Skin epidermis (tissue), 12 donors: ENCODE measurements around the gene GRAMD2A.

Source experiments
- H3K27ac ChIP-seq, 21 experiments: fragments of 200-600 bp; sonication (generic) in 11 of 21; one replicate each; pipeline ENCODE4 v1.5.0; 2020; ENCODE audit warnings: mild to moderate bottlenecking in 3 of 21, inconsistent platforms in 2 of 21, moderate library complexity in 2 of 21
- H3K4me3 ChIP-seq, 7 experiments: fragments of 200-600 bp; sonication (generic) in 2 of 7; one replicate each; pipeline ENCODE4 v1.5.0; 2020; ENCODE audit warnings: inconsistent platforms in 2 of 7, mild to moderate bottlenecking in 2 of 7, moderate library complexity in 1 of 7

GRAMD2A gene

GRCh38 chr15:72153269-72154000 is 44.2 kb downstream of the GRAMD2A start:
- Histone ChIP-seq H3K4me3 (no peak overlapping the region), H3K27ac (no peak overlapping the region)

- Histone ChIP-seq H3K4me3 (no peak overlapping the region), H3K27ac (no peak overlapping the region)
Measured at GRCh38 chr15:72147418-72147817, 50.2 kb downstream of the GRAMD2A start.

GRCh38 chr15:72146934-72147333 is 50.7 kb downstream of the GRAMD2A start:
- H3K27ac ChIP-seq, result no peak overlapping the region
- no peak overlapping the region for H3K4me3 ChIP-seq

DNA sequence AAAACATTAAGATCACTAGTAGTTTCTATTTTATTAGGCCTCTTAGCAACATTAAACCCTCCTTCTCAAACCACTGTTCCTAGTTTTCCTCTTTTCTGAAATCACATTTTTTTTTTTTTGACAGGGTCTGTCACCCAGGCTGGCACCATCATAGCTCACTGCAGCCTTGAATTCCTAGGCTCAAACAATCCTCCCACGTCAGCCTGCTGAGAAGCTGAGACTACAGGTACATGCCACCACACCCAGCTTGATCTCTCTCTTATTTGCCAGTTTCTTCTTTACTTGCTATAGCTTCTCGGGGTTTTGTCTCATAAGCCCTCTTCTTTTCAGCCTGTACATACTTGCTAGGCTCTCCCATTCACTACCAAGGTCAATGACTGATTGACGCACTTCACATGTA is 51.4 kb downstream of the GRAMD2A start:
- no peak overlapping the region for H3K27ac ChIP-seq
- no peak overlapping the region for H3K4me3 ChIP-seq

DNA sequence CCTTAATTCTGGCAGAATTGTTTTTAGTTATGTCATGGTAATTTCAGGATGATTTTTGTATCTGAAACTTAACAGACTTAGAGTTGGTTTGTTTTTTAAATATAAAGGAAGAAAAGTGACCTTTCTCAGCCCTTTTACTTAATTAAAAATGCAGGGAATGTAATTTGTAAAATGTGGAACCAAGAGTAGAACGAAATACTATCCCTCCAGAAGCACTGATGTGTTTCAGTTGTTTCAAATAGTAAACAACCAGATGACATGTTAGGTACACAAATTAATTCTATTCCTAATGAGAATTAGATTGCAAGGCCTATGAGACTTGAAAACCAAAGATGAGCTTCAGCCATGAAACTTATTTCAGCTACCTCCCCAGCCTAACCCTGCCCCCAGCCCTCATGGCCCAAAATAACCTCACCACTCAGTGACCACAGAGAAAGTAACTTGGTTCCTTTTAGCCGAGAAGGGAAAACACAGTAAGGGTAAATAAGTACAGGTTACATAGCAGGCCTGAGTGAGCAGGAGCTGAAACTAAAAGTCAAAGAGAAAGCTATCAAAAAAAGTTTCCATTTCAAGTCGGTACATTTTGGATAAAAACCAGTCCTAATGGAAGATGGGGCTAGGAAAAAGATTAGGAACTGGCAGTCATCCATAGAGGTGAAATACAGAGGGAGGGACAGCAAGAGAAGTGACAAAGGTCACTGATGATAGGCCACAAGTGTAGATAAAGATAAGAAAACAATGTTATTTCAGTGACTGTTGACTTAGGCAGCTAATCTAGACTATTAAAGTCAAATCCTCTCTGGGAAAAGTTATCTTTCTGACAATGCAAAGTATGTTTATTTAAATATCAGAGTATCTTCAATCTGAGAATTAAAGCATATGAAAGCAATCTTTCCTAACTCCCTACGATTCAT is 56.2 kb downstream of the GRAMD2A start:
- no peak overlapping the region for H3K4me3 ChIP-seq
- H3K27ac ChIP-seq, result no peak overlapping the region

DNA sequence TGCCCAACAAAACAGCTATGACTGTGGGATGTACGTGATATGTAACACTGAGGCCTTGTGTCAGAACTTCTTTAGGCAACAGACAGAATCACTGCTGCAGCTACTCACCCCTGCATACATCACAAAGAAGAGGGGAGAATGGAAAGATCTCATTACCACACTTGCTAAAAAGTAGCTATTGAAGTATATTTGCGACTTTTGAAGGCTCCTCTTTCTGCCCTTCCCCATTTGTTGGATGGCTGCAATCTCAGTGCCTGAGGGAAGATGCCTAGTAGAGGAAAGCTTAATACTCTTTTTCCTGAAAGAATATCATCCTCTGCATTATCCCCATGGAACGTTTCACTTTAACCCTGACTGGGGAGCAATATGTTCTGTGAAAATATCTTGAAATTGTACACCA is 57.5 kb downstream of the GRAMD2A start:
- H3K4me3 ChIP-seq, result no peak overlapping the region
- H3K27ac ChIP-seq, result no peak overlapping the region

DNA sequence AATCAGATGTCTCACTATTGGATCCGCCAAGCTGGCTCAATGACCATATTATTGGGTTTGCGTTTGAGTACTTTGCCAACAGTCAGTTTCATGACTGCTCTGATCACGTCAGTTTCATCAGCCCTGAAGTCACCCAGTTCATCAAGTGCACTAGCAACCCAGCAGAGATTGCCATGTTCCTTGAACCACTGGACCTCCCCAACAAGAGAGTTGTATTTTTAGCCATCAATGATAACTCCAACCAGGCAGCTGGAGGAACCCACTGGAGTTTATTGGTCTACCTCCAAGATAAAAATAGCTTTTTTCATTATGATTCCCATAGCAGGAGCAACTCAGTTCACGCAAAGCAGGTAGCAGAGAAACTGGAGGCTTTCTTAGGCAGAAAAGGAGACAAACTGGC is 57.9 kb downstream of the GRAMD2A start:
- Histone ChIP-seq H3K4me3 (no peak overlapping the region), H3K27ac (no peak overlapping the region)

GRCh38 chr15:72136170-72137051 is 61.2 kb downstream of the GRAMD2A start:
- no peak overlapping the region for H3K27ac ChIP-seq
- H3K4me3 ChIP-seq, result no peak overlapping the region

DNA sequence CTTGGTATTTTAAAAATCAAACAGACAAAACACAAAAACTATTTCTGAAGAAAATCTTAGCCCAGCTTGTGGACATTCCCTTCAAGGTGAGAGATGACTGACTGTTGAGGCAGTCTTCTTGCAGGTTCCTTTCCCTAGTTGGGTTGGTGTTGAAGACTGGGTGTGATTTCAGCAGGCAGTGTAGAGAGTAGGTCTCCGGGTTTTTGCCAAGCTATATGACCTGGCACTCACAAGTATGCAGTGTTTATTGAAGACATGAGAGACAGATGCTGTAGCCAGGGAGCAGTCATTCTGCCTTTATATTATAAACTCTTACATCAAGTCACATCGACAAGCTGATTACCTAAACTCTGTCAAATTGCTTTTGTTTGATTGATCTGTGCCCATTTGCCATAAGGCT is 61.9 kb downstream of the GRAMD2A start:
- Histone ChIP-seq H3K27ac (no peak overlapping the region), H3K4me3 (no peak overlapping the region)

- no peak overlapping the region for H3K27ac ChIP-seq
- H3K4me3 ChIP-seq, result no peak overlapping the region
Measured at GRCh38 chr15:72133211-72133610, 64.4 kb downstream of the GRAMD2A start.

- H3K4me3 ChIP-seq, result no peak overlapping the region
Measured at GRCh38 chr15:72131922-72132321, 65.7 kb downstream of the GRAMD2A start.

DNA sequence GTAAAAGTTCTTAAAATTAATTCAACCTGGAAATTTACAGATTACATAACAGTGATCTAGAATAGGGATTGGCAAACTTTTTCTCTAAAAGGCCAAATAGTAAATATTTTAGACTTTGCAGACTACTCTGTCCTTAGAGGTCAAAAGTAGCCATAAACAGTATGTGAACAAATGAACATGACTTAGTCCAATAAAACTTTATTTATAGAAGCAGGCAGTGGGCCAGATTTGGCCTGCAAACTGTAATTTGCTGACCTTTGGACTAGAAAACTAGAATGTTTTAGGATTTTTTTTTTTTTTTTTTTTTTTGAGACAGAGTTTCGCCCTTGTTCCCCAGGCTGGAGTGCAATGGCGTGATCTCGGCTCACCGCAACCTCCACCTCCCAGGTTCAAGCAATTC is 67.3 kb downstream of the GRAMD2A start:
- Histone ChIP-seq H3K4me3 (no peak overlapping the region), H3K27ac (no peak overlapping the region)

More at GRCh38 chr15:72131922-72132321, 65.7 kb downstream of the GRAMD2A start:
- no peak overlapping the region for H3K27ac ChIP-seq

DNA sequence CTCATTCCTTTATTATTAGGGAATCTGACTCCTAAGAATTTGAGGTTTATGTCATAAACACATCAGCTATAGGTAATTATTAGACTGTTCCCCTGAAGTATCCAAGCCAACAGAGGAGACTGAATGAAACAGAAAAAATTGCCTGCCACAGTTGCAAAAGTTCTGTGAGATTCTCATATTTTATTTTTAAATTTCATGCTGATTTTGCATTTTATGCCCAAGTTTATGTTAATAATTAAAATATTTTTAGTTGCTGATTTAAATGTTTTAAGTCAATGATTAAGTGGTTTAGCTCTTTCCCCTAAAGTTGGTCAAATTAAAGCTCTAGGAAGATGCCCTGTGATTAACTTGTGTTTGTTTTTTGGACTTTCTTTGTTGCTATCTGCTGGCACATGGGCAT is 69.2 kb downstream of the GRAMD2A start:
- Histone ChIP-seq H3K27ac (no peak overlapping the region), H3K4me3 (no peak overlapping the region)

DNA sequence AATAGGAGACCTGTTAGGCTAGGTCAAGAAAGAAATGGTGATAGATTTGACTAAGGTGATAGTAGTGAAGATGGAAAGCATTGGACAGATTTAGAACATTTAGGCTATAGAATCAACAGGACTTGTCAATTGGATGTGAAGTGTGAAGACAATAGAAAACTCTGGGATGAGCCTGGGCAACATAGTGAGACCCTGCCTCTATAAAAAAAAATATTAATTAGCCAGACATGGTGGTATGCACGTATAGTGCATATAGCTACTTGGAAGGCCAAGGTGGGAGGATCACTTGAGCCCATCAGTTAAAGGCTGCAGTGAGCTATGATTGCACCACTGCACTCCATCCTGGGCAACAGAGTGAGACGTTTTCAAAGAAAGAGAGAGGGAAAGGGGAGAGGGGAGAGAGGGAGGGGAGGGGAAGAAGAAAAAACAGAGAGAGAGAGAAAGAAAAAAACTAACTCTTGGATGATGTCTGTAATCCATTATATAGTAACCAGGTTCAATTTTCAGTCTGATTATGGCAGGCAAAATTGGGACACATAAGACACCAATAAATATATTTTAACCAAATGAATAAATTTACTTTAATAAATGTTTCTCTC is 69.8 kb downstream of the GRAMD2A start:
- Histone ChIP-seq H3K27ac (no peak overlapping the region), H3K4me3 (no peak overlapping the region)

DNA sequence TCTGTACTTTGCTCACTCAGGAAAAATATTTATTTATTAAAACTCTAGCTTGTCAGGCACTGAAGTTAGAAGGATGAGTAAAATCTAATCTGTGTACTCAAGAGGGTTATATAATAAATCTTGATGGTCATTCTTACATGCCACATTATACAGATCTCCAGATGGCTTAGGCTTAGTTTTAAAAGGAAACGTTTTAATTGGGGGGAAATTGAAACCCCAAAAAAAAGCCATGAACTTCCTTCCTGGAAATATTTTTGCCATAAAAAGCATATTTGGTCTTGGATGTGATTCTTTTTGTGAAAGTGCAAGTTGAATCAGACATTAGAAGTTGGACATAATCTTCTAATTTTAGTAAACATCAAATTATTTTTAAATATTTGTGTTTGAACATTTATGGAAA is 73.4 kb downstream of the GRAMD2A start:
- no peak overlapping the region for H3K4me3 ChIP-seq
- H3K27ac ChIP-seq, result no peak overlapping the region

DNA sequence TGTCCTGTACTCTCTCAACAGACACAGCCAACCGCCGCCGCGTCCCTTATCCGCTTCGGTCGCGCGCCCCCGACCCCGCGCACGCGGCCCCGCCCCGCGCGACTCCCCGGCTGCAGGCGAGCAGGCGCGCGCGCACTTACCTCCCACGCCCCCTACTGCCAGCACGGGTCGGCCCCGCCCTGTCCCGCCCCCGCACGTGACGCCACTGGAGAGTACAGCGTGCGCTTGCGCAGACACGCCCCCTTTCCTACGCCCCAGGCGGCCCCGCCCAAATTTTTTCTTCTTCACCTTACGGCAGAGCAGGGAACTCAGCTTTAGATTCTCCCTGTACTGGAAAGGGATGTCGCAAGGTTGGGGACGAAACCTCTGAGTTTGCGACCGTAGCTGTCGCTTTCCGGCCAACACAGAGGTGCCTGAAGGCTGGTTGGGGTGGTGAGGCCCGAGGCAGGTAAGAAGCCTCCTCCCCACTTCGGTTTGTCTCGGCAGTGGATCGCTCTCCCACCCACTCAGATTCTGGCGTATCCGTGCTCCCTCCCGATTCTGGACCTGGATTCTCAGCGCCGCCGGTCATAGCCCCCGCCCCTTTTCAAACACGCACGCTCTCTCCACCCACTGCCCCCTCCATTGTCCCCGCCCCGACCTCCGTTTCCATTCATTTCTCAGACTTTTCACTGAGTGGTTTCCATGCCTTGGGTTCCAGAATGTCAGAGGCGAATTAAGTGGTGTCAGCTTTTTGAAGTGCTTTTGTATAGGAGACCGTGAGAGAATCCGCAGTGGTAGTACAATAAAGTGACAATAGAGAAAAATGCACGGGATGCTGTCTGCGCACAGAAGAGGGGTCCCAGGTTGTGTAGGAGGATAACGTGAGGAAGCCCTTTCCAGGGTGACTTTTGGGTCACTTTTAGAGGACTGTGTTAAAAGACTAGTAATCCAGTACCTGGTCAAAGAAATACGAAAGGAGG is 79.3 kb downstream of the GRAMD2A start, which contains the start of the genes MYO9A and SENP8:
TSS of gene MYO9A (minus strand) at position 134 of the 962 bp plus-strand sequence. CDS start 71,587 bp downstream, outside the sequence.
TSS of gene SENP8 (plus strand) at position 387 of the 962 bp plus-strand sequence. CDS start 21,221 bp downstream, outside the sequence.
- Histone ChIP-seq H3K4me3 (peak within 1 kb of the TSS; percentile 74 to 94 (median 90)), H3K27ac (peak within 1 kb of the TSS; percentile 80 to 97 (median 95))

GRCh38 chr15:72117486-72118016 is 80.0 kb downstream of the GRAMD2A start:
- Histone ChIP-seq H3K27ac (peak overlapping the region; percentile 72 to 97 (median 95)), H3K4me3 (peak overlapping the region; percentile 74 to 94 (median 90))
